Activated T-helper 9 cell treated with anti-CD3 and anti-CD28 coated beads, Interleukin-2, amount 50 U/mL, for 16 hours (primary cell): Measurements from ENCODE around the gene SPHK1.
"Not testable (repeated sequence)": the region's sequence is repeated elsewhere in the genome, so short reads cannot be mapped to it uniquely, and the experiment has no call there.

Experiments
- DNase-seq: peaks from one replicate; pipeline ENCODE4 v3.0.0-alpha.2; 2020; ENCODE audit warnings: low read depth

Gene SPHK1

GRCh38 chr17:76384222-76384986 is at the start of gene SPHK1:
TSS of gene SPHK1 (plus strand) at chr17:76384609. CDS start at chr17:76385645, 1,036 bp downstream.
- DNase-seq, result peak; percentile 52

DNA sequence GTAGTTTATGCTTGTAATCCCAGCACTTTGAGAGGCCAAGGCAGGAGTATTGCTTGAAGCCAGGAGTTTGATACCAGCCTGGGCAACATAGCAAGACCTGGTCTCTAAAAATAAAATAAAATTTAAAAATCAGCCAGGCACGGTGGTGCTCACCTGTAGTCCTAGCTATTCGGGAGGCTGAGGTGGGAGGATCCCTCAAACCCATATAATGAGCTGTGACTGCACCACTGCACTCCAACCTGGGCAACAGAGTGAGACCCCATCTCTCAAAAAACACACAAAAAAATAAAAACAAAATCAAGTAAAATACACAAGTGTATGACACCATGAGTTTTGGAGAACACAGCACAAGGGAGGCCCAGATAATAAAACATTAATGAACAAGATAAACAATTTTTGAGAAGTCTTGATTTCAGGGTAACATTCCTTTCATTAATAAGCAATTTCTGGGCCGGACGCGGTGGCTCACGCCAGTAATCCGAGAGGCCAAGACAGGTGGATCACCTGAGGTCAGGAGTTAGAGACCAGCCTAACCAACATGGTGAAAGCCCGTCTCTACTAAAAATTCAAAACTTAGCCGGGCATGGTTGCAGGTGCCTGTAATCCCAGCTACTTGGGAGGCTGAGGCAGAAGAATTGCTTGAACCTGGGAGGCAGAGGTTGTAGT is 48.6 kb upstream of the SPHK1 start:
- no peak for DNase-seq

- no peak for DNase-seq
Measured at GRCh38 chr17:76336756-76337412, 47.5 kb upstream of the SPHK1 start.

GRCh38 chr17:76337413-76337777 is 47.0 kb upstream of the SPHK1 start:
- DNase-seq, result no peak

DNA sequence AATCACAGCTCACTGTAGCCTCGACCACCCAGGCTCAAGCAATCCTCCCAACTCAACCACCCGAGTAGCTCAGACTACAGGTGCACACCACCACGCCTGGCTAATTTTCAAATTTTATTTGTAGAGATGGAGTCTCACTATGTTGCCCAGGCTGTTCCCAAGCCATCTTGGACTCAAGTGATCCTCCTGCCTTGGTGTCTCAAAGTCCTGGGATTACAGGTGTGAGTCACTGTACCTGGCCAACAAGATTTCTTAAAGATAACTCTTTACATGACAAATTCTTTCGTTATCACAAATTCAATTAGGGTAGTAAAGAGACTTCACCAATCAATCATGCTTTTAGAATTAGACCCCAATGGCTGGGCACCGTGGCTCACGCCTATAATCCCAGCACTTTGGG is 43.1 kb upstream of the SPHK1 start:
- no peak for DNase-seq

GRCh38 chr17:76343106-76343505 is 41.3 kb upstream of the SPHK1 start:
- no peak for DNase-seq

GRCh38 chr17:76345377-76345974 is 38.9 kb upstream of the SPHK1 start:
- no peak for DNase-seq

DNA sequence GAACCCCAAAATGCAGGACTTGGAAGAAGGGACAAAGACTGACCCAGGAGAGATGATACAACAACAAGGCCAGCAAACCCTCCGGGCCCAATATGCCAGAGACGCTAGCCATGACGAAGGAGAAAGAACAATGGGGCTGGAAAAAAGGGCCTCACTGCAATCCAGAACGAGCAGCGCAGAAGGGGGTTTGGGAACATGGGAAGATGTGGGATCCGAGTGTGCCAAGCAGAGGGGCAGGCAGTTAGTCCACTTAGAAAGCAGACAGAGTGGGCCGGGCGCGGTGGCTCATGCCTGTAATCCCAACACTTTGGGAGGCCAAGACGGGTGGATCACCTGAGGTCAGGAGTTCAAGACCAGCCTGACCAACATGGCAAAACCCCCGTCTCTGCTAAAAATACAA is 37.5 kb upstream of the SPHK1 start:
- not testable (repeated sequence) for DNase-seq

DNA sequence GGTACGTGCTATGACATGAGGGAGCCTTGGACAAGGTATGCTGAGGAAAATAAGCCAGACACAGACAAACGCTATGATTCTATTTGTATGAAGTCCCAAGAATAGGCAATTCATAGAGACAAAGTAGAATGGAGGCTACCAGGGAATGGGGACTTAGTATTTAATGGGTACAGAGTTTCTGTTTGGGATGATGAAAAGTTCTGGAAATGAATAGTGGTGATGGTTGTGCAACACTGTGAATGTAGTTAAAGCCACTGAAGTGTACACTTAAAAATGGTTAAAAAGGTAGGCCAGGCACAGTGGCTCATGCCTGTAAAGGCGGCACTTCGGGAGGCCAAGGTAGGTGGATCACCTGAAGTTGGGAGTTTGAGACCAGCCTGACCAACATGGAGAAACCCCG is 33.9 kb upstream of the SPHK1 start:
- DNase-seq, result no peak

GRCh38 chr17:76351526-76352071 is 32.8 kb upstream of the SPHK1 start:
- DNase-seq, result no peak

DNA sequence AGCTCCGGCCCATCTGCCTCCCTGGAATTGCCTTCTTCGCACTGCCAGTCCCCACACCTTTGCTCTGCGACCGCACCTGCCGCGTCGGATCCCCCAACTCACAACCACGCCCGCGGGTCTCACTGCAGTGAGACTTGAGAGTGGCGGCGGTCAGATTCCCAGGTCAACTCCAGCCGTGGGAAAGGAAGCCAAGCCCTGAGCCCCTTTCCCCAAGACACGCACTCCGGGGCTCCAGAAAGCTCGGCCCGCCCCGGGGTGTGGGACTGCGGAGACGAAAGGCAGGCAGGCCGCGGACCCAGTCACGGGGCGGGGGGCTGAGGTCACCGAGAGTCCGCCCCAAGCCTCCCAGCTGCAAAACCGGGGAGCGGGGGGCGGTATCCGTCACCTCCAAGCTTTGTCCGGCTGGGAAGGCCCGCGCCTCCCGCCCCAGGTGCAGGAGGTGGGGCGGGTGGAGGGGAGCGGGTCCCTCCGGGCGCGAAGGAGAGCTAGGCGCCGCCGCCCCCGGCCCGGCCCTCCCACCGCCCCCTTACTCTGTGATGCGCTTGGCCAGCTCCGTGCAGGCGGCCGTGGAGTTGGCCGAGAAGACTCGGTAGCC is 31.3 kb upstream of the SPHK1 start:
- no peak for DNase-seq

DNA sequence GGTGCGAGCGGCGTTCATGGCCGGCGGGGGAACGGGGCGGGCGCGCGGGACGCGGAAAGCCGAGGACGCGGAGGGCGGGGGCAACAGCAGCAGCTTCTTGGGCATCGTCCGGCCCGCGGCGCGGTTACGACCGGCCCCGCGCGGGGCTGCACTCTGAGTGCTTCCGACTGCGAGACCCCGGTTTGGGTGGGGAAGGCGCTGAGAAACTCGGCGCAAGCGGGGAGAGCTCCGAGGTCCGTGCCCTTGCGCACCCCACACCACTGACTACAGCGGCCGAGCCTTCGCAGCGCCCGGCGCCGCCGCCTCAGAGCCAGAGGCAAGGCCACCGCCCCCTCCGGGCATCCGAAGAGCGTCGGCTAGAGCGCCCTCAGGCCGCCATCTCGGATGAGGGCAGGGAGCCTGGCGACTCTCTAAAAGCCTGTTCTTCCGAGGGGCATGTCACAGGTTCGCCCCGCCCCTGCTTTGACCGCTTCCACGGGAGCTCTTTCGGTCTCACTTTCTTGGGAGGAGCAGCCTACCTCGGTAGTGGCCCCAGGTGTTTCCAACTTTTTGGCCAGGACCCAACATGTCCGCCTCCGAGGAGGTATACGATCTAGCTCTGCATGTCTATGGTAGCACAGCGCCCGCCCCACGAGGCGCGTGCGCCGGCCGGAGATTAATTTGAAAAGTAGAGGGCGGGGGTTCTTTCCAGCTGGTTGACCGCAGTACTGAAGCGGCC is 30.7 kb upstream of the SPHK1 start, which contains the start of gene PRPSAP1:
Gene PRPSAP1, minus strand, starts transcription at position 318 of the 718 bp plus-strand sequence. Its CDS starts 213 bp downstream, at position 105.
- DNase-seq, result peak; percentile 72

DNA sequence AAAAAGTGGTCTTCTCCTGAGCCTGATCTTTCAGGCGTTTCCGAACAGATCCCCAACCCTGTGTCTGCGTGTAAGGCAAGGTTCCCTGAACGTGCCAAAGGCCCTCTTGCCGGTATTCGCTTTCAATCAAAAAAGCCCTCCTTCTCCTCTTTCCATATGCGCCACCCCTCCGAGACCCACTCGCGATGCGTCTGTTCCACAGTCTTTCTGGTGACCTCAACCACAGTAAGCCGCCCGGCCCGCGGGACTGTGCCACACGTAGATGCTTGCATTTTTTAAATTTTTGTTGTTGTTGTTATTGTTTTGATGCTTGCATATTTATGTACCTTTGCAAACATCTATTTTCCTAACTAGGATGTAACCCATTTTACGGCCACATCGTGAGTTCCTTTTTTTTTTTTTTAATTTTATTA is 30.1 kb upstream of the SPHK1 start:
- DNase-seq, result no peak

DNA sequence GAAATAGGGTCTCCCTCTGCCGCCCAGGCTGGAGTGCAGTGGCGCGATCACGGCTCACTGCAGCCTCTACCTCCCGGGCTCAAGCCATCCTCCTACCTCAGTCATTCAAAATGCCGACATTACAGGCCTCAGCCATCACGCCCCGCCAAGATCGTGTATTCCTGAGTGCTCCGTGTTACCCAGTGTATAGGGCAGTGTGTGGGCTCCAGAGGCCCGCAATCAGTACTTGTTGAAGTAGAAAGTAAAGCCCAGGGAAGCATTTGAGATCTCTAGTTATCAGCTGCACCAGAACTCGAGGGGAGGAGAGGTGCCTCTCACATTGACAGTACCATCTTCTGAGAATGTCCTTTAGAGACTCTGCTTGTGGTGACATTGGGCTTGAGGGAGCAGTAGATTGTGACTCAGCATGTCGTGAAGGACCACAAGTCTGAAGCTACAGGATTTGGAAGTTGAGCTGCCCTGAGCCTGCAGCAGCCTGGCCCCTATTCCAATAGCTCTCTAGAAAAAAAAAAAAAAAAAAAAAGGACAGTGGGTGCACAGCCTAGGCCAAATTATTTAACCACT is 29.6 kb upstream of the SPHK1 start:
- DNase-seq, result no peak

GRCh38 chr17:76356803-76357456 is 27.5 kb upstream of the SPHK1 start:
- DNase-seq, result no peak

DNA sequence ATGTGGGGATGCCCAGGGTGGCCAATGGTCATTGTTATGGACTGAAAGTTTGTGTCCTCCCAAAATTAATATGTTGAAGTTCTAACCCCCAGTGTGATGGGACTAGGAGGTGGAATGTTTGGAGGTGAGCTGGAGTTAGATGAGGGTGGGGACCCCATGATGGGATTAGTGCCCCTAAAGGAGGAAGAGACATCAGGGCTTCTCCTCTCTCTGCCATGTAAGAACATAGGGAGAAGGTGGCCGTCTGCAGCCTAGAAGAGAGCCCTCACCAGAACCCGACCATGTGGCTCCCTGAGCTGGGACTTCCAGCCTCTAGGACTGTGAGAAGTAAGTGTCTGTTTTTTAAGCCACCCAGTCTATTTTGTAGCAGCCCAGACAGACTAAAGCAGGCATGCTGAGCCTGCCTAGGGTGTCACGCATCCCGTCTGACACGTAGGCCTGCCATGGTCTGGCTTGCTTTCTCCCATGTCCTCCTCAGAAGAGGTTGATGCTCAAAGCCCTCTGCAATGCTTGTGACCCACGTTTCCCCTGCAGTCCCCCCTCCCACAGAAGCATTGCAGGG is 26.7 kb upstream of the SPHK1 start:
- no peak for DNase-seq

DNA sequence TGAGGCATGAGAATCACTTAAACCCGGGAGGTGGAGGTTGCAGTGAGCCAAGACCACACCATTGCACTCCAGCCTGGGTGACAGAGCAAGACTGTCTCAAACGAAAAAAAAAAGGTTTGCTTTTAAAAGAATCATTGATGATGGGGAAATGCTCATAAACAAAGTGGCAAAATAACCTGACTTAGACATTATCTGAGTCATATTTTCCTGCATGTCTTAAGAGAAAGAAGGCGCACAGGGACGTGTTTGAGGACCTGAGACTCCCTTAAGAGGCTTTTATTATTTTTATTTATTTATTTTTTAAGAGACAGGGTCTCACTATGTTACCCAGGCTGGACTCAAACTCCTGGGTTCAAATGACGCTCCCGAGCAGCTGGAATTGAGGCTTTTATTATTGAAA is 25.0 kb upstream of the SPHK1 start:
- DNase-seq, result no peak

- not testable (repeated sequence) for DNase-seq
Measured at GRCh38 chr17:76359776-76360175, 24.6 kb upstream of the SPHK1 start.

DNA sequence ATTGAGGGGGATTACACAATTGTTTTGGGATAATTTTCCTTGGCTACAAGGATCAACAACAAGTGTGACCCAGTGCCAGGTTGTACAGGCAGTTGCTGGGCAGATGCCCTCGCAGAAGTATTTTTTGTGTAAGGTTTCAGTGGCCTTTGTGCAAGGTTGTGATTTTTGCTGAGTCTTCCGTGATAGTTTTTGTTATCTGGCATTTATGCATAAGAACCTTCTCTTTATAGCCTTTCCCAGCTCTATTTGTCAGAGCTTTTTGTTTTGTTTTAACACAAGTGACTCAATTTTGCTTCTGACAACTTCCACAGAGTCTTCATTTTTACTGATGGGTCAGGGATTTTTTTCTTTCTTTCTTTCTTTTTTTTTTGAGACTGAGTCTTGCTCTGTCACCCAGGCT is 23.9 kb upstream of the SPHK1 start:
- DNase-seq, result no peak
